ENCODE results near the gene ECPAS. TPM values are rescaled to one million over a fixed set of nuclear protein-coding genes. Genes with fewer than 3 reads are reported as not detected.

The ECPAS gene
- total RNA-seq, 1 experiment from 2014 or later: 122 TPM

DNA sequence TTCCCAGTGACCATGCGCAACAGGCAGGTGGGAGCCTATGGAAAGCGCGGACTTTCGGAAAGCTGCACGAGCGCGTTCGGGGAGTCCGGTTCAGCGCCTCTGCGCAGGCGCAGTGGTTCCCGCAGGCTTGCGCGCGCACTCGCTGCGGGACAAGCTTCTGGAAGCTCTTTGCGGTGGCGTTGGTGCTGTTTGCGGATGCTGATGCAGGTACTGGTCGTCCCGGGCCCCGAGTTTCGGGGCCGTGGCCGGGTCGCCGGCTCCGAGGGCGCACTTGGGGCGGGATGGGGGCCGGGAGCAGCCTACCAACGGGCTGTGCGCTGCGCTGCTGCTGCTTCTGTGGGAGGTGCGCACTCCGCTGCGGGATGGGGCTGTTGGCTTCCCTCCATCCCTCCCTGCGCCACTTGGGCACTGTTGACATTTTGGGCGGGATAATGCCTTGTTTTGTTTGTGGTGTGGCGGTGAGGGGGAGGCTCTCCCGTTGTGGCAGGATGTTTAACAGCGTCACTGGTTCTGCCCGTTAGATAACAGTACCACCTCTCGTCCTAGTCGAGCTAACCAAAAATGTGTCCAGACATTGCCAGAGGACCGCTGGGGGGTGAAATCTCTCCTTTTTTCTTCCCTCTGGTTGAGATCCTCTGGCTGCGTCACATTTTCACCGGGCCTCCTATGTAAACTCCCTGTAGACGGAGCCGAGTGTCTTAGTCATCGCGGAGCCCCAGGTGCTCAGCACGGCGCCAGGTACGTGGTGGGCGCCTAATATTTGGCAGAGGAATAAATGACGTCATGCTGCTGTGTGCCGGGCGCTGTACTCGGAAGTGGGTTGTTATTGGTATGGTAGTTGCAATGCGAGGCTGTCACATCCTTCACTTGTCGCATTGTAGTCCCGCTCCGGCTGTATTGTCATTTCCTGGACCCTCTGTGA is 41.1 kb upstream of the ECPAS start, which contains the start of gene ZNF483 (continued):
- TF ChIP-seq, protein P1, sequence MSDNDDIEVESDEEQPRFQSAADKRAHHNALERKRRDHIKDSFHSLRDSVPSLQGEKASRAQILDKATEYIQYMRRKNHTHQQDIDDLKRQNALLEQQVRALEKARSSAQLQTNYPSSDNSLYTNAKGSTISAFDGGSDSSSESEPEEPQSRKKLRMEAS (CRISPR knock-in tag; IDR thresholded peaks at IDR 0.05): peak; percentile 82
- 0 out of 2 replicates have a peak, but pooled peaks have one; percentile 62 for TF ChIP-seq HMGXB4 (CRISPR knock-in tag; IDR thresholded peaks at IDR 0.05)

GRCh38 chr9:111524731-111525055 is 40.5 kb upstream of the ECPAS start:
- POLR2A ChIA-PET: interaction anchor here (1.0 to 1.1 kb wide), 4 partner anchors 9 to 42 kb away, joined by 3 to 4 read pairs (median 3); no protein-coding TSS in a partner anchor
- Mint-ChIP-seq H3K27me3 (ENCODE audit: low read depth) (peaks cover 6% of the 10 kb centered on the region; the same call in 1 of the 2 replicates), H3K27ac (peak overlapping the region; percentile 20; the same call in 1 of the 2 replicates), H3K4me3 (peak overlapping the region; percentile 84), H3K9me3 (no peaks in the 10 kb centered on the region), H3K4me1 (peaks cover 59% of the 10 kb centered on the region), H3K36me3 (peaks cover 9% of the 10 kb centered on the region)
- TF ChIP-seq EMX1 (CRISPR knock-in tag; IDR thresholded peaks at IDR 0.05) (no peak), NFE2L1 (CRISPR knock-in tag; IDR thresholded peaks at IDR 0.05) (no peak), E2F4 (CRISPR knock-in tag; IDR thresholded peaks at IDR 0.05; ENCODE audit: borderline replicate concordance, low read depth) (no peak), RELA (CRISPR knock-in tag; IDR thresholded peaks at IDR 0.05; ENCODE audit: borderline replicate concordance) (no peak), ZNF281 (CRISPR knock-in tag; IDR thresholded peaks at IDR 0.05) (no peak), E2F1 (CRISPR knock-in tag; IDR thresholded peaks at IDR 0.05) (no peak), SP1 (CRISPR knock-in tag; conservative IDR thresholded peaks at IDR 0.05) (no peak), HMGA2 (CRISPR knock-in tag; IDR thresholded peaks at IDR 0.05) (no peak), ESRRA (CRISPR knock-in tag; IDR thresholded peaks at IDR 0.05; ENCODE audit: borderline replicate concordance) (no peak), MLX (CRISPR knock-in tag; IDR thresholded peaks at IDR 0.05) (no peak), ZNF263 (CRISPR knock-in tag; IDR thresholded peaks at IDR 0.05; ENCODE audit: low read depth) (no peak), MYBL2 (CRISPR knock-in tag; IDR thresholded peaks at IDR 0.05) (no peak), ZNF317 (CRISPR knock-in tag; IDR thresholded peaks at IDR 0.05; ENCODE audit: borderline replicate concordance, low read depth) (no peak)
- TF ChIP-seq, protein P2, sequence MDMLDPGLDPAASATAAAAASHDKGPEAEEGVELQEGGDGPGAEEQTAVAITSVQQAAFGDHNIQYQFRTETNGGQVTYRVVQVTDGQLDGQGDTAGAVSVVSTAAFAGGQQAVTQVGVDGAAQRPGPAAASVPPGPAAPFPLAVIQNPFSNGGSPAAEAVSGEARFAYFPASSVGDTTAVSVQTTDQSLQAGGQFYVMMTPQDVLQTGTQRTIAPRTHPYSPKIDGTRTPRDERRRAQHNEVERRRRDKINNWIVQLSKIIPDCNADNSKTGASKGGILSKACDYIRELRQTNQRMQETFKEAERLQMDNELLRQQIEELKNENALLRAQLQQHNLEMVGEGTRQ (CRISPR knock-in tag; IDR thresholded peaks at IDR 0.05): no peak
- TF ChIP-seq, protein P1 (CRISPR knock-in tag; IDR thresholded peaks at IDR 0.05): no peak
- TF ChIP-seq, protein P3, sequence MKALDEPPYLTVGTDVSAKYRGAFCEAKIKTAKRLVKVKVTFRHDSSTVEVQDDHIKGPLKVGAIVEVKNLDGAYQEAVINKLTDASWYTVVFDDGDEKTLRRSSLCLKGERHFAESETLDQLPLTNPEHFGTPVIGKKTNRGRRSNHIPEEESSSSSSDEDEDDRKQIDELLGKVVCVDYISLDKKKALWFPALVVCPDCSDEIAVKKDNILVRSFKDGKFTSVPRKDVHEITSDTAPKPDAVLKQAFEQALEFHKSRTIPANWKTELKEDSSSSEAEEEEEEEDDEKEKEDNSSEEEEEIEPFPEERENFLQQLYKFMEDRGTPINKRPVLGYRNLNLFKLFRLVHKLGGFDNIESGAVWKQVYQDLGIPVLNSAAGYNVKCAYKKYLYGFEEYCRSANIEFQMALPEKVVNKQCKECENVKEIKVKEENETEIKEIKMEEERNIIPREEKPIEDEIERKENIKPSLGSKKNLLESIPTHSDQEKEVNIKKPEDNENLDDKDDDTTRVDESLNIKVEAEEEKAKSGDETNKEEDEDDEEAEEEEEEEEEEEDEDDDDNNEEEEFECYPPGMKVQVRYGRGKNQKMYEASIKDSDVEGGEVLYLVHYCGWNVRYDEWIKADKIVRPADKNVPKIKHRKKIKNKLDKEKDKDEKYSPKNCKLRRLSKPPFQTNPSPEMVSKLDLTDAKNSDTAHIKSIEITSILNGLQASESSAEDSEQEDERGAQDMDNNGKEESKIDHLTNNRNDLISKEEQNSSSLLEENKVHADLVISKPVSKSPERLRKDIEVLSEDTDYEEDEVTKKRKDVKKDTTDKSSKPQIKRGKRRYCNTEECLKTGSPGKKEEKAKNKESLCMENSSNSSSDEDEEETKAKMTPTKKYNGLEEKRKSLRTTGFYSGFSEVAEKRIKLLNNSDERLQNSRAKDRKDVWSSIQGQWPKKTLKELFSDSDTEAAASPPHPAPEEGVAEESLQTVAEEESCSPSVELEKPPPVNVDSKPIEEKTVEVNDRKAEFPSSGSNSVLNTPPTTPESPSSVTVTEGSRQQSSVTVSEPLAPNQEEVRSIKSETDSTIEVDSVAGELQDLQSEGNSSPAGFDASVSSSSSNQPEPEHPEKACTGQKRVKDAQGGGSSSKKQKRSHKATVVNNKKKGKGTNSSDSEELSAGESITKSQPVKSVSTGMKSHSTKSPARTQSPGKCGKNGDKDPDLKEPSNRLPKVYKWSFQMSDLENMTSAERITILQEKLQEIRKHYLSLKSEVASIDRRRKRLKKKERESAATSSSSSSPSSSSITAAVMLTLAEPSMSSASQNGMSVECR (CRISPR knock-in tag; IDR thresholded peaks at IDR 0.05; ENCODE audit: borderline replicate concordance): no peak
- DNase-seq (ENCODE audit: low spot score): no peak
- CTCF ChIA-PET: interaction anchor here (0.6 kb wide), 1 partner anchor 14 kb away, joined by 3 read pairs; no protein-coding TSS in a partner anchor
- ATAC-seq: no peak

Measured in WTC11 (cell line).